ENCODE measurements around the gene LTN1. TPM values are rescaled to one million over a fixed set of nuclear protein-coding genes. Genes with fewer than 3 reads are reported as not detected.
"Not testable (repeated sequence)": the region's sequence is repeated elsewhere in the genome, so short reads cannot be mapped to it uniquely, and the experiment has no call there.

Gene LTN1
- total RNA-seq, 1 experiment from 2014 or later = 23.9 TPM

- Mint-ChIP-seq H3K4me3 (no peak overlapping the region), H3K36me3 (ENCODE audit: insufficient read depth in 1 of 3, low read depth in 3 of 3) (peaks cover 6 to 25% (median 19%) of the 10 kb centered on the region in 3 experiments; a peak in 6 of 7 replicates), H3K27me3 (ENCODE audit: low read depth) (no peaks in the 10 kb centered on the region), H3K27ac (no peak overlapping the region), H3K9me3 (no peaks in the 10 kb centered on the region), H3K4me1 (no peaks in the 10 kb centered on the region)
- no peak overlapping the region for H3T11ph ChIP-seq (ENCODE audit: low read length)
- H2BK20ac ChIP-seq (ENCODE audit: low read depth, low read length, poor library complexity, severe bottlenecking) = no peak overlapping the region
- no peak overlapping the region for H3K9ac ChIP-seq (ENCODE audit: extremely low read depth, insufficient read length, low read length)
- no peak overlapping the region for H2BK120ac ChIP-seq (ENCODE audit: low read depth, low read length, poor library complexity, severe bottlenecking)
- no peak overlapping the region for H2AFZ ChIP-seq (ENCODE audit: low read length)
- no peaks in the 10 kb centered on the region for H3K4me1 ChIP-seq (ENCODE audit: insufficient read depth, low read length)
- no peak for DNase-seq
- H3K18ac ChIP-seq (ENCODE audit: insufficient read length, low read depth, low read length) = no peak overlapping the region
- H3K23me2 ChIP-seq (ENCODE audit: insufficient read length, low read depth, low read length, poor library complexity, severe bottlenecking) = no peaks in the 10 kb centered on the region
- no peak overlapping the region for H4K91ac ChIP-seq (ENCODE audit: insufficient read length, low read depth, low read length)
- H2BK5ac ChIP-seq (ENCODE audit: insufficient read length, low read length) = no peak overlapping the region
- no peak overlapping the region for H2BK12ac ChIP-seq (ENCODE audit: insufficient read length, low read depth, low read length)
- H3K27me3 ChIP-seq (ENCODE audit: insufficient read depth, low read length) = no peaks in the 10 kb centered on the region
- H3K23ac ChIP-seq (ENCODE audit: insufficient read length, low read depth, low read length) = no peak overlapping the region
- no peaks in the 10 kb centered on the region for H3K79me2 ChIP-seq (ENCODE audit: insufficient read depth, low read length)
- H3K79me1 ChIP-seq (ENCODE audit: insufficient read depth, low read depth, low read length, poor library complexity, severe bottlenecking) = no peaks in the 10 kb centered on the region
- H2AK5ac ChIP-seq (ENCODE audit: insufficient read length, low read length) = no peak overlapping the region
- H3K4ac ChIP-seq (ENCODE audit: low read depth, low read length) = no peak overlapping the region
- H4K20me1 ChIP-seq (ENCODE audit: control insufficient read depth, insufficient read depth, insufficient read length) = no peaks in the 10 kb centered on the region
- H3K4me2 ChIP-seq (ENCODE audit: insufficient read depth, insufficient read length, low read length) = no peak overlapping the region
- H4K8ac ChIP-seq (replicated peaks; ENCODE audit: insufficient read length, low read depth, low read length) = no peak overlapping the region
- no peak overlapping the region for H2BK15ac ChIP-seq (ENCODE audit: low read depth, low read length)
- H4K5ac ChIP-seq (ENCODE audit: insufficient read length, low read depth, low read length) = no peak overlapping the region
- TF ChIP-seq, protein P1, sequence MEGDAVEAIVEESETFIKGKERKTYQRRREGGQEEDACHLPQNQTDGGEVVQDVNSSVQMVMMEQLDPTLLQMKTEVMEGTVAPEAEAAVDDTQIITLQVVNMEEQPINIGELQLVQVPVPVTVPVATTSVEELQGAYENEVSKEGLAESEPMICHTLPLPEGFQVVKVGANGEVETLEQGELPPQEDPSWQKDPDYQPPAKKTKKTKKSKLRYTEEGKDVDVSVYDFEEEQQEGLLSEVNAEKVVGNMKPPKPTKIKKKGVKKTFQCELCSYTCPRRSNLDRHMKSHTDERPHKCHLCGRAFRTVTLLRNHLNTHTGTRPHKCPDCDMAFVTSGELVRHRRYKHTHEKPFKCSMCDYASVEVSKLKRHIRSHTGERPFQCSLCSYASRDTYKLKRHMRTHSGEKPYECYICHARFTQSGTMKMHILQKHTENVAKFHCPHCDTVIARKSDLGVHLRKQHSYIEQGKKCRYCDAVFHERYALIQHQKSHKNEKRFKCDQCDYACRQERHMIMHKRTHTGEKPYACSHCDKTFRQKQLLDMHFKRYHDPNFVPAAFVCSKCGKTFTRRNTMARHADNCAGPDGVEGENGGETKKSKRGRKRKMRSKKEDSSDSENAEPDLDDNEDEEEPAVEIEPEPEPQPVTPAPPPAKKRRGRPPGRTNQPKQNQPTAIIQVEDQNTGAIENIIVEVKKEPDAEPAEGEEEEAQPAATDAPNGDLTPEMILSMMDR (conservative IDR thresholded peaks at IDR 0.05) = no peak
- no CpG with 5 or more reads among the region's 2 CpGs for WGBS (ENCODE audit: extremely low coverage, insufficient read length, low lambda C conversion rate)
- H3K27ac ChIP-seq (ENCODE audit: insufficient read length, low read depth, low read length) = no peak overlapping the region
- H3K9me3 ChIP-seq (ENCODE audit: control insufficient read depth, low read depth, low read length) = no peaks in the 10 kb centered on the region
- H3K56ac ChIP-seq (ENCODE audit: insufficient read length, low read depth, low read length) = no peak overlapping the region
- H3K14ac ChIP-seq (ENCODE audit: insufficient read depth, low read length) = no peak overlapping the region
These were observed 60.0 kb downstream of the LTN1 start for GRCh38 chr21:28932717-28933116.

- not testable (repeated sequence) for H3K9me3 Mint-ChIP-seq; H3K9ac ChIP-seq (ENCODE audit: extremely low read depth, insufficient read length, low read length); H3K18ac ChIP-seq (ENCODE audit: insufficient read length, low read depth, low read length); H3K27me3 Mint-ChIP-seq (ENCODE audit: low read depth); H3K4me2 ChIP-seq (ENCODE audit: insufficient read depth, insufficient read length, low read length); H3K27me3 ChIP-seq (ENCODE audit: insufficient read depth, low read length); H3K4me1 ChIP-seq (ENCODE audit: insufficient read depth, low read length); DNase-seq; H3K9me3 ChIP-seq (ENCODE audit: control insufficient read depth, low read depth, low read length); H3T11ph ChIP-seq (ENCODE audit: low read length); H4K91ac ChIP-seq (ENCODE audit: insufficient read length, low read depth, low read length); H2AK5ac ChIP-seq (ENCODE audit: insufficient read length, low read length); H2BK12ac ChIP-seq (ENCODE audit: insufficient read length, low read depth, low read length); H3K4me1 Mint-ChIP-seq; H4K8ac ChIP-seq (replicated peaks; ENCODE audit: insufficient read length, low read depth, low read length); H2AFZ ChIP-seq (ENCODE audit: low read length); H3K23me2 ChIP-seq (ENCODE audit: insufficient read length, low read depth, low read length, poor library complexity, severe bottlenecking); H3K27ac ChIP-seq (ENCODE audit: insufficient read length, low read depth, low read length); H2BK15ac ChIP-seq (ENCODE audit: low read depth, low read length); H3K4ac ChIP-seq (ENCODE audit: low read depth, low read length); H3K56ac ChIP-seq (ENCODE audit: insufficient read length, low read depth, low read length); H3K79me1 ChIP-seq (ENCODE audit: insufficient read depth, low read depth, low read length, poor library complexity, severe bottlenecking); H4K5ac ChIP-seq (ENCODE audit: insufficient read length, low read depth, low read length); H2BK120ac ChIP-seq (ENCODE audit: low read depth, low read length, poor library complexity, severe bottlenecking); H3K4me3 Mint-ChIP-seq; H2BK20ac ChIP-seq (ENCODE audit: low read depth, low read length, poor library complexity, severe bottlenecking); H3K79me2 ChIP-seq (ENCODE audit: insufficient read depth, low read length); H3K14ac ChIP-seq (ENCODE audit: insufficient read depth, low read length); H4K20me1 ChIP-seq (ENCODE audit: control insufficient read depth, insufficient read depth, insufficient read length); H3K23ac ChIP-seq (ENCODE audit: insufficient read length, low read depth, low read length); H2BK5ac ChIP-seq (ENCODE audit: insufficient read length, low read length)
- H3K27ac Mint-ChIP-seq = peak overlapping the region in 1 of 3 experiments; percentile 36; a peak in 1 of 7 replicates
- peaks cover 6 to 27% (median 19%) of the 10 kb centered on the region in 3 experiments; a peak in 6 of 7 replicates for H3K36me3 Mint-ChIP-seq (ENCODE audit: insufficient read depth in 1 of 3, low read depth in 3 of 3)
- WGBS (ENCODE audit: extremely low coverage, insufficient read length, low lambda C conversion rate) = no CpG with 5 or more reads among the region's 6 CpGs
These were observed 60.8 kb downstream of the LTN1 start for GRCh38 chr21:28931708-28932372.

Data from H9 (cell line).